OCI-LY1 (cell line): ENCODE measurements around the gene KCTD13.
A peak's percentile ranks its signal among the peaks of the same experiment; 100 is the strongest.

Source experiments
- H2AFZ ChIP-seq: fragments of 200-600 bp; sonication (generic), shearing (Covaris generic); 2 replicates; pipeline ENCODE4 v1.6.0; 2014; ENCODE audit warnings: antibody characterized with exemption, mild to moderate bottlenecking, low read length
- H3F3A ChIP-seq: fragments of 200-600 bp; sonication (generic), shearing (Covaris generic); 2 replicates; pipeline ENCODE4 v1.6.0; 2014; ENCODE audit warnings: mild to moderate bottlenecking, antibody characterized with exemption, low read length, moderate library complexity; ENCODE audit not compliant: insufficient read depth
- H3K27ac ChIP-seq: fragments of 200-600 bp; sonication (generic); 2 replicates; pipeline ENCODE4 v1.5.1; 2014; ENCODE audit warnings: low read length, mixed run types, mild to moderate bottlenecking, low read depth; ENCODE audit not compliant: poor library complexity, severe bottlenecking
- H3K27me3 ChIP-seq: fragments of 200-600 bp; sonication (generic); 2 replicates; pipeline ENCODE4 v1.6.0; 2014; ENCODE audit warnings: antibody characterized with exemption, mild to moderate bottlenecking, low read length, moderate library complexity; ENCODE audit not compliant: insufficient read depth
- H3K36me3 ChIP-seq: fragments of 200-600 bp; sonication (generic); 2 replicates; pipeline ENCODE4 v1.6.1; 2014; ENCODE audit warnings: mild to moderate bottlenecking, antibody characterized with exemption, low read length, moderate library complexity, mixed read lengths; ENCODE audit not compliant: insufficient read depth
- H3K4me1 ChIP-seq: fragments of 200-600 bp; sonication (generic); 2 replicates; pipeline ENCODE4 v1.5.1; 2014; ENCODE audit warnings: mild to moderate bottlenecking, low read length, moderate library complexity; ENCODE audit not compliant: insufficient read depth, severe bottlenecking
- H3K4me2 ChIP-seq: fragments of 200-600 bp; sonication (generic), shearing (Covaris generic); 2 replicates; pipeline ENCODE4 v1.6.1; 2014; ENCODE audit warnings: low read length
- H3K4me3 ChIP-seq: fragments of 200-600 bp; sonication (generic); 2 replicates; pipeline ENCODE4 v1.5.1; 2014; ENCODE audit warnings: low read length, low read depth, mild to moderate bottlenecking, mixed read lengths; ENCODE audit not compliant: poor library complexity, severe bottlenecking
- H3K79me2 ChIP-seq: fragments of 200-600 bp; shearing (Covaris generic); 2 replicates; pipeline ENCODE4 v1.6.1; 2016; ENCODE audit warnings: mixed run types, low read length, mixed read lengths; ENCODE audit not compliant: insufficient read depth
- H3K9ac ChIP-seq: fragments of 200-600 bp; sonication (generic), shearing (Covaris generic); 2 replicates; pipeline ENCODE4 v1.6.1; 2014; ENCODE audit warnings: mild to moderate bottlenecking, low read length, mixed read lengths
- H3K9me2 ChIP-seq: fragments of 200-600 bp; sonication (generic), shearing (Covaris generic); 2 replicates; pipeline ENCODE4 v1.6.1; 2014; ENCODE audit warnings: low read depth, mild to moderate bottlenecking, low read length, mixed read lengths
- H3K9me3 ChIP-seq: fragments of 200-600 bp; shearing (Covaris generic); 2 replicates; pipeline ENCODE4 v1.6.1; 2014; ENCODE audit warnings: low read length, mixed read lengths
- H4K20me1 ChIP-seq: fragments of 200-600 bp; sonication (generic), shearing (Covaris generic); 2 replicates; pipeline ENCODE4 v1.6.0; 2016; ENCODE audit warnings: mild to moderate bottlenecking, low read length; ENCODE audit not compliant: insufficient read depth
- EZH2 ChIP-seq: fragments of 200-600 bp; sonication (generic), shearing (Covaris generic); IDR thresholded peaks from 2 replicates; pipeline ENCODE4 v1.8.0; 2017; ENCODE audit warnings: borderline replicate concordance, mixed run types, mild to moderate bottlenecking, antibody characterized with exemption, low read length, moderate library complexity, mixed read lengths
- TF ChIP-seq, protein P1 (sequence below): fragments of 200-600 bp; sonication (generic), shearing (Covaris generic); IDR thresholded peaks from 2 replicates; pipeline ENCODE4 v1.5.1; 2017; ENCODE audit warnings: mild to moderate bottlenecking, antibody characterized with exemption, low read length, moderate library complexity, mixed read lengths

KCTD13 gene

DNA sequence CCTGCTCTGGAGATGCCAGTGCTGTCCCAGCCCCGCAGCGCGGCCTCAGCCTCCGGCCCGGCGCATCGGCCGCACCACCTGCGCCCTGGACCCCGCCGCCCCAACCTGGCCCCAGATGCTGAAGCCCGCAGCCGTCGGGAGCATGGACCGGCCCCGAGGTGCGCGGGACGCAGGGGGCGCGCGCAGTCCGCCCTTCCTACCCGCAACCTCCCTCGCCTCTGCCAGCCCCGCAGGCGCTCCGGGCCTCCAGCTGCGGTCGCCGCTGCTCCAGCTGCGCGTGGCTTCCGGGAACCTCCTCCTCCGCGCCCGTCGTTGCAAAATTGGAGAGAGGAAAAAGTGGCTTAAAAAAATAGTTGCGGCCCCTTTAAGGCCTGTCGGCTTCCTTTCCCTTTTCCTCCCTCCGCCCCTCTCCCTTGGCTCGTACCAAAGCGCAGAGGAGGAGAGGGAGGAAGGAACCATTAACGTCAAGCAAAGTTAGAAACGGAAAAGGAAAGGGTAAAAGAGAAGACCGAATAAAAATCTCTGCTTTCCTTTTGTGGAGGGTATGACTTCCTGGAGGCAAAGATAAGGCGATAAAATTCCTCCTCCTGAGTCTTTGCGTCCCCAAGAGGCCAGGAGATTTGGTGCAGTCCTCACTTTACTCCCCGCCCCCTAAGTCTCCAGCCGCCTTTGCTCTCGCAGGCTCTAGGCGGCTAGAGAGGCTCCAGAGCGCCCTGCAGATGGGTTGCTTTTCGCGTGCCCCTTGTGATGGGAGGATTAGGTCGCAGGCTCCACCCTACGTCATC lies 63.0 kb downstream of the KCTD13 start, which contains the start of gene CDIPT:
Gene CDIPT (minus strand): TSS at position 343 of the 785 bp plus-strand sequence. CDS start 369 bp downstream, outside the sequence.
- Histone ChIP-seq H3K4me2 (peak within 1 kb of the TSS; percentile 90), H2AFZ (peak within 1 kb of the TSS; percentile 69; the same call in 1 of the 2 replicates), H3K4me1 (peaks cover 16% of the 10 kb centered on the region), H3K36me3 (peaks cover 28% of the 10 kb centered on the region), H3K27me3 (0 out of 2 replicates have a peak, but pooled peaks cover 5% of the 10 kb centered on the region), H3K9ac (peak within 1 kb of the TSS; percentile 88), H3K9me2 (no peaks in the 10 kb centered on the region), H3K27ac (peak within 1 kb of the TSS; percentile 72), H3K79me2 (no peaks in the 10 kb centered on the region), H3F3A (no peaks in the 10 kb centered on the region), H3K9me3 (no peaks in the 10 kb centered on the region), H3K4me3 (peak within 1 kb of the TSS; percentile 90), H4K20me1 (no peaks in the 10 kb centered on the region)
- no peak for TF ChIP-seq EZH2
- TF ChIP-seq, protein P1, sequence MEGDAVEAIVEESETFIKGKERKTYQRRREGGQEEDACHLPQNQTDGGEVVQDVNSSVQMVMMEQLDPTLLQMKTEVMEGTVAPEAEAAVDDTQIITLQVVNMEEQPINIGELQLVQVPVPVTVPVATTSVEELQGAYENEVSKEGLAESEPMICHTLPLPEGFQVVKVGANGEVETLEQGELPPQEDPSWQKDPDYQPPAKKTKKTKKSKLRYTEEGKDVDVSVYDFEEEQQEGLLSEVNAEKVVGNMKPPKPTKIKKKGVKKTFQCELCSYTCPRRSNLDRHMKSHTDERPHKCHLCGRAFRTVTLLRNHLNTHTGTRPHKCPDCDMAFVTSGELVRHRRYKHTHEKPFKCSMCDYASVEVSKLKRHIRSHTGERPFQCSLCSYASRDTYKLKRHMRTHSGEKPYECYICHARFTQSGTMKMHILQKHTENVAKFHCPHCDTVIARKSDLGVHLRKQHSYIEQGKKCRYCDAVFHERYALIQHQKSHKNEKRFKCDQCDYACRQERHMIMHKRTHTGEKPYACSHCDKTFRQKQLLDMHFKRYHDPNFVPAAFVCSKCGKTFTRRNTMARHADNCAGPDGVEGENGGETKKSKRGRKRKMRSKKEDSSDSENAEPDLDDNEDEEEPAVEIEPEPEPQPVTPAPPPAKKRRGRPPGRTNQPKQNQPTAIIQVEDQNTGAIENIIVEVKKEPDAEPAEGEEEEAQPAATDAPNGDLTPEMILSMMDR, result peak; percentile 73

DNA sequence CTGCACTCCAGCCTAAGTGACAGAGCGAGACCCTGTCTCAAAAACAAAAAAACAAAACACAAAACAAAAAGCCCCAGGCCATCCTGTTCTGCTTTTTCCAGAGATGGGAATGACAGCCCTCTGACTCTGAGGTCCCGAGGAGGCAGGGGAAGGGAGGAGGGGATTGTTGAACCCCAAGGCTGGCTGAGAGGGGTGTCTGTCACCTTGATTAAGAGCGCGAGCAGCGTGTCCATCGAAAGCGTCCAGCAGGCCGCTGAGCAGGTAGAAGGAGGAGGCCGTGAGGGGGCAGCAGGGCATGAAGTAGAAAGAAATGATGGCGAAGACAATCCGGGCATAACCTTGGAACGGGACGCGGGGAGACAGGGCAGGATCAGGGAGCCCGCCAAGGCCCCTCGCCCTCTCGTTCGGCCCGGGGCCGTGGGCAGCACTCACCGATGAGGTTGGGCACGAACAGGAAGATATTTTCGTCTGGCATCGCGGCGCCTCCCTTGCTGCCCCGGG lies 63.6 kb downstream of the KCTD13 start:
- Histone ChIP-seq H2AFZ (no peak overlapping the region; the same call in 1 of the 2 replicates), H4K20me1 (no peaks in the 10 kb centered on the region), H3K36me3 (peaks cover 28% of the 10 kb centered on the region), H3K9me2 (no peaks in the 10 kb centered on the region), H3K4me1 (peaks cover 16% of the 10 kb centered on the region), H3K9me3 (no peaks in the 10 kb centered on the region), H3K9ac (peak overlapping the region; percentile 88), H3K79me2 (no peaks in the 10 kb centered on the region), H3K4me2 (peak overlapping the region; percentile 90), H3K4me3 (peak overlapping the region; percentile 90), H3F3A (no peaks in the 10 kb centered on the region), H3K27ac (no peak overlapping the region), H3K27me3 (0 out of 2 replicates have a peak, but pooled peaks cover under 1% of the 10 kb centered on the region)
- TF ChIP-seq EZH2, result no peak
- TF ChIP-seq, protein P1, result peak; percentile 4; the same call in 1 of the 2 replicates

DNA sequence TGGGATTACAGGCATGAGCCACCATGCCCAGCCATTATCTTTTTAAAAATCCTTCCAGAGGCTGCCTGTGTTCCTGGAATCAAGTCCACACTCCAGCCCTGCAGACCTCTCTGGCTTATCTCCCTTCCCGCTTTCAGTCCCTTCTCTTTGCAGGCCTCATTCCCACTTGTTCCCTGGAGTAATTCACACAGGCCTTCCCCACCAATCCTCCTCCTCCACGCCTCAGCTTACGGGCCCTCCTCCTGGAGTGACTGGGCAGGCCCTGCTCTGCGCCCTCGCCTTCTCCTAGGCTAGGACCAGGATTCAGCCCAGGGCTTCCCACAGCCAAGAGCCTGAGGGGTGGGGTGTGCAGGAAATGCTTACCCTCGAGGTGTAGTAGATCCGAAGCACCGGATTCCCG lies 65.8 kb downstream of the KCTD13 start:
- Histone ChIP-seq H3K9ac (no peak overlapping the region), H3K27ac (no peak overlapping the region), H3K79me2 (no peaks in the 10 kb centered on the region), H3F3A (no peaks in the 10 kb centered on the region), H3K4me2 (no peak overlapping the region), H3K9me3 (no peaks in the 10 kb centered on the region), H4K20me1 (no peaks in the 10 kb centered on the region), H3K27me3 (no peaks in the 10 kb centered on the region), H3K4me3 (no peak overlapping the region), H3K4me1 (peaks cover 16% of the 10 kb centered on the region), H3K9me2 (no peaks in the 10 kb centered on the region), H3K36me3 (peaks cover 28% of the 10 kb centered on the region), H2AFZ (no peak overlapping the region)
- TF ChIP-seq, protein P1, result no peak
- TF ChIP-seq EZH2, result no peak
